GM18526 (cell line): ENCODE results near the gene NME9.

Experiments
- POLR2A ChIP-seq: IDR thresholded peaks from 3 replicates; pipeline ENCODE4 v1.6.1; 2011; ENCODE audit not compliant: insufficient read length; ENCODE audit errors: extremely low read depth

Gene NME9

GRCh38 chr3:138366006-138366759 lies 36.5 kb upstream of the NME9 start:
- TF ChIP-seq POLR2A: no peak

GRCh38 chr3:138365253-138365555 lies 35.6 kb upstream of the NME9 start:
- no peak for TF ChIP-seq POLR2A

GRCh38 chr3:138364356-138365252 lies 35.0 kb upstream of the NME9 start:
- no peak for TF ChIP-seq POLR2A

GRCh38 chr3:138363322-138363721 lies 33.7 kb upstream of the NME9 start:
- TF ChIP-seq POLR2A: no peak

GRCh38 chr3:138362538-138362937 lies 32.9 kb upstream of the NME9 start:
- TF ChIP-seq POLR2A: no peak

GRCh38 chr3:138361561-138361971 lies 31.9 kb upstream of the NME9 start:
- TF ChIP-seq POLR2A: no peak

- no peak for TF ChIP-seq POLR2A
Measured at GRCh38 chr3:138360869-138361525, 31.3 kb upstream of the NME9 start.

- no peak for TF ChIP-seq POLR2A
Measured at GRCh38 chr3:138359919-138360868, 30.5 kb upstream of the NME9 start.

GRCh38 chr3:138359148-138359918 lies 29.7 kb upstream of the NME9 start:
- no peak for TF ChIP-seq POLR2A

GRCh38 chr3:138356730-138357405 lies 27.2 kb upstream of the NME9 start:
- TF ChIP-seq POLR2A: no peak

- no peak for TF ChIP-seq POLR2A
Measured at GRCh38 chr3:138355071-138355470, 25.4 kb upstream of the NME9 start.

- no peak for TF ChIP-seq POLR2A
Measured at GRCh38 chr3:138354376-138354775, 24.7 kb upstream of the NME9 start.

GRCh38 chr3:138351916-138352550 lies 22.4 kb upstream of the NME9 start:
- TF ChIP-seq POLR2A: no peak

- no peak for TF ChIP-seq POLR2A
Measured at GRCh38 chr3:138351151-138351550, 21.5 kb upstream of the NME9 start.
